Activated CD4-positive, alpha-beta T cell treated with anti-CD3 and anti-CD28 coated beads, Interleukin-2, amount 10 ng/mL, durations not matched to agents 7 days and 5 days (primary cell): ENCODE data around the gene PRKAB1. TPM values are rescaled to one million over a fixed set of nuclear protein-coding genes. Genes with fewer than 3 reads are reported as not detected.

ENCODE experiments used
- CTCF ChIA-PET: fragments of 350-600 bp; sonication (Branson Sonifier 250); formaldehyde crosslinking; loops from one replicate; lab custom pipeline; 2021; ENCODE audit warnings: antibody characterized with exemption; lab: Charles Lee
- POLR2A ChIA-PET: fragments of 350-600 bp; sonication (Branson Sonifier 250); formaldehyde crosslinking; loops from one replicate; lab custom pipeline; 2021; ENCODE audit warnings: antibody characterized with exemption; lab: Charles Lee
- DNase-seq: peaks from one replicate; pipeline ENCODE4 v3.0.0-alpha.2; 2020
- H3K27ac Mint-ChIP-seq: one replicate; pipeline ENCODE4 v1.8.0; 2021; ENCODE audit warnings: mild to moderate bottlenecking, moderate library complexity, mixed read lengths
- H3K27me3 Mint-ChIP-seq: one replicate; pipeline ENCODE4 v1.8.0; 2021; ENCODE audit warnings: mixed read lengths
- H3K36me3 Mint-ChIP-seq: one replicate; pipeline ENCODE4 v1.8.0; 2021; ENCODE audit warnings: low read depth, mixed read lengths
- H3K4me1 Mint-ChIP-seq: one replicate; pipeline ENCODE4 v1.8.0; 2021; ENCODE audit warnings: mixed read lengths
- H3K4me3 Mint-ChIP-seq: one replicate; pipeline ENCODE4 v1.8.0; 2021; ENCODE audit warnings: mild to moderate bottlenecking, moderate library complexity, mixed read lengths
- H3K9me3 Mint-ChIP-seq: one replicate; pipeline ENCODE4 v1.8.0; 2021; ENCODE audit warnings: mixed read lengths
- total RNA-seq, 2 experiments: library from RNA; stranded (reverse); gene quantifications; one replicate each; pipeline ENCODE4 v1.2.3, GENCODE V29; 2021

Gene PRKAB1
- total RNA-seq, 2 experiments from 2014 or later: 30.7 to 37.2 TPM

GRCh38 chr12:119666900-119667576 is 895 bp upstream of the PRKAB1 start:
- CTCF ChIA-PET: interaction anchor here (0.5 to 2.0 kb wide), 10 partner anchors 8 to 1793 kb away, joined by 3 to 10 read pairs (median 4); no protein-coding TSS in a partner anchor
- H3K36me3 Mint-ChIP-seq: peaks cover 31% of the 10 kb centered on the region
- peak overlapping the region; percentile 85 for H3K27ac Mint-ChIP-seq
- POLR2A ChIA-PET: no interaction called here
- peaks cover 2% of the 10 kb centered on the region for H3K27me3 Mint-ChIP-seq
- H3K4me3 Mint-ChIP-seq: peak overlapping the region; percentile 89
- H3K4me1 Mint-ChIP-seq: peaks cover 49% of the 10 kb centered on the region
- no peak for DNase-seq
- peaks cover 3% of the 10 kb centered on the region for H3K9me3 Mint-ChIP-seq

- Mint-ChIP-seq H3K4me1 (peaks cover 62% of the 10 kb centered on the region), H3K27ac (peak overlapping the region; percentile 93), H3K9me3 (peaks cover 3% of the 10 kb centered on the region), H3K27me3 (no peaks in the 10 kb centered on the region), H3K36me3 (peaks cover 45% of the 10 kb centered on the region), H3K4me3 (peak overlapping the region; percentile 89)
- no peak for DNase-seq
- POLR2A ChIA-PET: no interaction called here
- CTCF ChIA-PET: interaction anchor here (0.6 to 2.0 kb wide), 12 partner anchors 9 to 1652 kb away, joined by 3 to 10 read pairs (median 4); no protein-coding TSS in a partner anchor
Measured at GRCh38 chr12:119668324-119668841, 450 bp downstream of the PRKAB1 start.

- ChIA-PET CTCF (interaction anchor here (0.8 to 1.8 kb wide), 3 partner anchors 8 to 17 kb away, joined by 3 to 6 read pairs (median 4); no protein-coding TSS in a partner anchor), POLR2A (interaction anchor here (0.7 kb wide), 1 partner anchor 12 kb away, joined by 3 read pairs; no protein-coding TSS in a partner anchor)
- Mint-ChIP-seq H3K9me3 (no peaks in the 10 kb centered on the region), H3K36me3 (peaks cover 55% of the 10 kb centered on the region), H3K27ac (peak overlapping the region; percentile 74), H3K4me3 (peak overlapping the region; percentile 66), H3K4me1 (peaks cover 72% of the 10 kb centered on the region), H3K27me3 (no peaks in the 10 kb centered on the region)
- DNase-seq: peak; percentile 17
Measured at GRCh38 chr12:119669744-119670472, 2.0 kb downstream of the PRKAB1 start.

DNA sequence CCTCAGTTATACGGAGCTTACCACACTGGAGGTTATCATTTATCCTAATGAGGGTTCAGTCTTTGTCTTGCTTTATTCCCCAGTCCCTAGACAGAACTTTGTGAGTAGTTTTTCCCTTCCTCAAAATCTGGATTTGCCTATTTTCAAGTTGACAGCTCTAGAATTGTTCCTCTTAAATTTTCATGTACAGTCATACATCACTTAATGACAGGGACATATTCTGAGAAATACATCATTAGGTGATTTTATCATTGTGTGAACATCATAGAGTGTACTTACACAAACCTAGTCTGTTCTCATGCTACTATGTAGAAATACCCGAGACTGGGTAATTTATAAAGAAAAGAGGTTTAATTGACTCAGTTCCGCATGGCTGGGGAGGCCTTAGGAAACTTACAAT is 3.1 kb downstream of the PRKAB1 start:
- Mint-ChIP-seq H3K27me3 (no peaks in the 10 kb centered on the region), H3K4me1 (peaks cover 70% of the 10 kb centered on the region), H3K27ac (no peak overlapping the region), H3K36me3 (peaks cover 65% of the 10 kb centered on the region), H3K4me3 (no peak overlapping the region), H3K9me3 (no peaks in the 10 kb centered on the region)
- DNase-seq: no peak
- ChIA-PET POLR2A (no interaction called here), CTCF (interaction anchor here (0.8 to 1.8 kb wide), 2 partner anchors 9 to 10 kb away, joined by 3 to 4 read pairs; no protein-coding TSS in a partner anchor)

- Mint-ChIP-seq H3K4me1 (peaks cover 59% of the 10 kb centered on the region), H3K27ac (no peak overlapping the region), H3K27me3 (no peaks in the 10 kb centered on the region), H3K9me3 (no peaks in the 10 kb centered on the region), H3K4me3 (no peak overlapping the region), H3K36me3 (peaks cover 77% of the 10 kb centered on the region)
- DNase-seq: no peak
- POLR2A ChIA-PET: interaction anchor here (0.7 kb wide), 1 partner anchor 185 kb away, joined by 3 read pairs; no protein-coding TSS in a partner anchor
- CTCF ChIA-PET: interaction anchor here (1.1 kb wide), 1 partner anchor 10 kb away, joined by 3 read pairs; no protein-coding TSS in a partner anchor
Measured at GRCh38 chr12:119672194-119672593, 4.3 kb downstream of the PRKAB1 start.

- H3K27me3 Mint-ChIP-seq: no peaks in the 10 kb centered on the region
- H3K9me3 Mint-ChIP-seq: no peaks in the 10 kb centered on the region
- no peak for DNase-seq
- CTCF ChIA-PET: interaction anchor here (0.9 to 1.1 kb wide), 2 partner anchors 9 to 36 kb away, joined by 3 to 4 read pairs; no protein-coding TSS in a partner anchor
- H3K4me3 Mint-ChIP-seq: no peak overlapping the region
- POLR2A ChIA-PET: no interaction called here
- peaks cover 80% of the 10 kb centered on the region for H3K36me3 Mint-ChIP-seq
- H3K27ac Mint-ChIP-seq: peak overlapping the region; percentile 80
- peaks cover 51% of the 10 kb centered on the region for H3K4me1 Mint-ChIP-seq
Measured at GRCh38 chr12:119673634-119674033, 5.7 kb downstream of the PRKAB1 start.

GRCh38 chr12:119674560-119674959 is 6.6 kb downstream of the PRKAB1 start:
- no peak overlapping the region for H3K4me3 Mint-ChIP-seq

DNA sequence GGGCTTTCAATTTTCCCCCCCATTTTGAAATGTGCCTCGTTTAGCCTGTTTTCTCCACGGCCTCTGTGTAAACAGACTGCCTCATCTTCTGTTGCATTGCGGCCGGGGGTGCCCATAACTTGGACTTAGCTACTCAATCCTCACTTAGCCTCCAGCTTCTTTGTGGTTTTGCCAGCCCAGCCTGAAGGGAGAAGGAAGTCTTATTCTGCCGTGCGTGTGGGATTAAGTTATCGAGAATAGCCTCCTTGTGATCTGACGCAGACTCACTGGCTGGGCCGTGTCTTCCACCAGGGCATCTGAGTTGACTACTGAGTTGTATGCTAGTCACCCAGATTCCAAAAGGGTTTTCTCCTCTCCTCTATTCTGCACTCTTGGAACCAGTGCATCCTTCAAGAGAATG is 8.1 kb downstream of the PRKAB1 start:
- H3K36me3 Mint-ChIP-seq: peaks cover 82% of the 10 kb centered on the region
- DNase-seq: no peak
- no peak overlapping the region for H3K27ac Mint-ChIP-seq
- CTCF ChIA-PET: no interaction called here
- H3K27me3 Mint-ChIP-seq: no peaks in the 10 kb centered on the region
- H3K9me3 Mint-ChIP-seq: no peaks in the 10 kb centered on the region
- POLR2A ChIA-PET: no interaction called here
- no peak overlapping the region for H3K4me3 Mint-ChIP-seq
- peaks cover 36% of the 10 kb centered on the region for H3K4me1 Mint-ChIP-seq

More at GRCh38 chr12:119674560-119674959, 6.6 kb downstream of the PRKAB1 start:
- H3K36me3 Mint-ChIP-seq: peaks cover 84% of the 10 kb centered on the region
- no peak overlapping the region for H3K27ac Mint-ChIP-seq
- H3K9me3 Mint-ChIP-seq: no peaks in the 10 kb centered on the region
- CTCF ChIA-PET: interaction anchor here (1.2 kb wide), 1 partner anchor 9 kb away, joined by 3 read pairs; no protein-coding TSS in a partner anchor
- POLR2A ChIA-PET: no interaction called here
- no peaks in the 10 kb centered on the region for H3K27me3 Mint-ChIP-seq
- H3K4me1 Mint-ChIP-seq: peaks cover 51% of the 10 kb centered on the region
- no peak for DNase-seq

DNA sequence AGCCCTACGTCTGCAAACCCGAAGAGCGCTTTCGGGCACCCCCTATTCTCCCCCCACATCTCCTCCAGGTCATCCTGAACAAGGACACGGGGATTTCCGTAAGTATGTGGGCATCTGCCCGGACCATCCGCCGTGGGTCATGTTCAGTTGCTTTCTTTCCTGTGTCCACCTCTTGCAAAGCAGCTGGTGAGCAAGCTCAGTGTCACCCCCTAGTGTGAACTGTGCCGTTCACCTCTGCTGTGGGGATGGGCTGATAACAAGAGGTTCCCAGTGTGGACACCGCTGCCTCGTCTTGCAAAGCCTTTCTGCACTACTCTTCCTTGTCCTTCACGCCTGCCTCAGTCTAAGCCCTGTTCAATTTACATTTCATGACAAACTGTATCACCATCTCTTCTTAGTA is 8.6 kb downstream of the PRKAB1 start:
- Mint-ChIP-seq H3K9me3 (no peaks in the 10 kb centered on the region), H3K4me3 (no peak overlapping the region), H3K27ac (no peak overlapping the region), H3K36me3 (peaks cover 76% of the 10 kb centered on the region), H3K4me1 (peaks cover 31% of the 10 kb centered on the region), H3K27me3 (no peaks in the 10 kb centered on the region)
- CTCF ChIA-PET: interaction anchor here (1.1 to 1.7 kb wide), 2 partner anchors 9 kb away, joined by 4 to 6 read pairs; partner anchors contain the start of gene PRKAB1
- no peak for DNase-seq
- POLR2A ChIA-PET: no interaction called here

DNA sequence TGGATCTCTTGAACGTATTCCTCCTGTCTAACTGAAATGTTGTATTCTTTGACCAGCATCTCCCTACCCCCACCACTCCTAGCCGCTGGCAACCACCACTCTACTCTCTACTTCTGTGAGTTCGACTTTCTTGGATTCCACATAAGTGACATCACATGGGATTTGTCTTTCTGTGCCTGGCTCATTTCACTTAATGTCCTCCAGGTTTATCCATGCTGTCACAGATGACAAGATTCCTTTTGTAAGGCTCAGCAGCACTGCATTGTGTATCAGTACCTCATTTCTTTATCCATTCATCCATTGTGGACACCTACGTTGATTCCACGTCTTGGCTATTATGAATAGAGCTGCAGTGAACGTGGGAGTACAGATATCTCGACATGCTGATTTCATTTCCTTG is 10.5 kb downstream of the PRKAB1 start:
- Mint-ChIP-seq H3K27ac (no peak overlapping the region), H3K4me3 (no peak overlapping the region), H3K36me3 (peaks cover 73% of the 10 kb centered on the region), H3K9me3 (no peaks in the 10 kb centered on the region), H3K27me3 (no peaks in the 10 kb centered on the region), H3K4me1 (peaks cover 30% of the 10 kb centered on the region)
- ChIA-PET POLR2A (no interaction called here), CTCF (interaction anchor here (1.0 to 2.3 kb wide), 2 partner anchors 9 to 11 kb away, joined by 4 to 10 read pairs; partner anchors contain the start of gene PRKAB1)
- DNase-seq: no peak

DNA sequence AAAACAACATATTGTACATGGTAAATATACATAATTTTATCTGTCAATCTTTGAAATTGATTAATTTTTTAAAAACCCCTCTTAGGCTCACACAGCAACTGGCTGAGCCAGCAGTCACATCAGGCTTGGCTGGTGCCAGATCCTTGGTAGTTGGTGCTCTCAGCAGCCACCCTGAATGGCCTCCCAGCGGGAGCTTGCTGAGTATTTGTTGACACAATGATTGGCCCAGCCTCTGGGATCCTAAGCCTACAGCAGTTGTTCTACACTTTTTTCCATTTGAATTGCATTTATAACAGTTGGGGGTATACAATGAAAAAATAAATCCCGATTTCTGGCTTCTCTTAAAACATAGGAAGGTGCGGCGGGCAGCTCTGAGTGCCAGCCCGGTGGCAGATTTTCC is 11.1 kb downstream of the PRKAB1 start:
- Mint-ChIP-seq H3K27ac (no peak overlapping the region), H3K9me3 (no peaks in the 10 kb centered on the region), H3K27me3 (no peaks in the 10 kb centered on the region), H3K36me3 (peaks cover 70% of the 10 kb centered on the region), H3K4me1 (peaks cover 27% of the 10 kb centered on the region), H3K4me3 (no peak overlapping the region)
- DNase-seq: no peak
- CTCF ChIA-PET: interaction anchor here (2.3 kb wide), 1 partner anchor 11 kb away, joined by 10 read pairs; the partner anchor contains the start of gene PRKAB1
- POLR2A ChIA-PET: no interaction called here

- POLR2A ChIA-PET: no interaction called here
- Mint-ChIP-seq H3K27ac (no peak overlapping the region), H3K9me3 (no peaks in the 10 kb centered on the region), H3K36me3 (peaks cover 67% of the 10 kb centered on the region), H3K4me1 (peaks cover 24% of the 10 kb centered on the region), H3K4me3 (no peak overlapping the region), H3K27me3 (no peaks in the 10 kb centered on the region)
- DNase-seq: no peak
- CTCF ChIA-PET: interaction anchor here (2.3 kb wide), 1 partner anchor 12 kb away, joined by 10 read pairs; the partner anchor contains the start of gene PRKAB1
Measured at GRCh38 chr12:119679490-119679889, 11.6 kb downstream of the PRKAB1 start.
